HG02884 (cell line): ENCODE data around the gene SRGN.
"Not testable (repeated sequence)": the region's sequence is repeated elsewhere in the genome, so short reads cannot be mapped to it uniquely, and the experiment has no call there.

Experiments used
- ATAC-seq: cut with Tn5 transposase; IDR thresholded peaks from one replicate; pipeline ENCODE4 v1.9.1; 2021; ENCODE audit warnings: mild to moderate bottlenecking, moderate library complexity; ENCODE audit not compliant: unreplicated experiment

The SRGN gene, protein sequence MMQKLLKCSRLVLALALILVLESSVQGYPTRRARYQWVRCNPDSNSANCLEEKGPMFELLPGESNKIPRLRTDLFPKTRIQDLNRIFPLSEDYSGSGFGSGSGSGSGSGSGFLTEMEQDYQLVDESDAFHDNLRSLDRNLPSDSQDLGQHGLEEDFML

DNA sequence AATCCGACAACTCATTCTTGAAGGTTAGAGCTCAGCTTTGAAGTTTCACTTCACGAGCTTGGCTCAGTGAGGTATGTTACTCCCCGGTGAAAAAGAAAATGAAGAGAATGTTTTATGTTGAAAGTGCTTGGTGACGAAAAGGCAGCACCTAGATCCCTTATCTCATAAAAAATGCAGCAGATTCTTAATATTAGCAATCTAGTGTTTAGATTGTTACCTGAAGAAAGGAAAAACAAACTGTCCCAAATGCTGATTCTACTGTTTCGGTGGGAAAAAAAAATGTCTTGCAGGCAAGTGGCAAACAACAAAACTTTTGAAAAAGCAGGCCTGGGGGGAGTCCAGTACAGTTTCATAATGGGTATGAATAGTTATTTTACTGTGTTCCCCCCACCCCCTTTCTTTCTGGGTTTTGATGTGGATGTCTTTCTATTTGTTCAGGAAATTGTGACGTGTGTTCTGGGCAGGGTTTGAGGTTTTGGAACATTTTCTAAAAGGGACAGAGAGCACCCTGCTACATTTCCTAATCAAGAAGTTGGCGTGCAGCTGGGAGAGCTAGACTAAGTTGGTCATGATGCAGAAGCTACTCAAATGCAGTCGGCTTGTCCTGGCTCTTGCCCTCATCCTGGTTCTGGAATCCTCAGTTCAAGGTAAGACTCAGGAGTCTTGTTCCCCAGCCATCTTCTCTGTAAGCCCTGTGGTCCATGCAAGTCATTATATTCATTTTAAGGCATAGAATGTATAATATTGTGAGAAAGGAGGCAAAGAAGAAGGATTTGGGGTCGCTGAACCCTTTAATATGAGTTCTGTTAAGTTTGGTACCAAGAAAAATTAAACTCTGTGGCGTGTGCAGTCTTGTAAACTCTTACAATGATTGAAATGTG lies at the start of gene SRGN:
Gene SRGN (plus strand): TSS at position 514 of the 881 bp plus-strand sequence. CDS start 55 bp downstream, at position 569.
- peak; percentile 45 for ATAC-seq

DNA sequence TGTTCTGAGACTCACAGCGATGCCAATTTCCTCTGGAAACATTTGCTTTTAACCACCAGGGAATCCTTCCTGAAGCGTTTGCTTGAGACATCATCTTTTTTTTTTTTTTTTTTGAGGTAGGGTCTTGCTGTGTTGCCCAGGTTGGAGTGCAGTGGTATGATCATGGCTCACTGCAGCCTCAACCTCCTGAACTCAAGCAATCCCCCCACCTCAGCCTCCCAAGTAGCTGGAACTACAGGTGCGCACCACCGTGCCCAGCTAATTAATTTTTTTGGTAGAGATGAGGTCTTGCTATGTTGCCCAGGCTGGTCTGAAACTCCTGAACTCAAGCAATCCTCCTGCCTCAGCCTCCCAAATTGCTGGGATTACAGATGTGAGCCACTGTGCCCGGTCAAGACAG lies 47.0 kb upstream of the SRGN start:
- not testable (repeated sequence) for ATAC-seq

DNA sequence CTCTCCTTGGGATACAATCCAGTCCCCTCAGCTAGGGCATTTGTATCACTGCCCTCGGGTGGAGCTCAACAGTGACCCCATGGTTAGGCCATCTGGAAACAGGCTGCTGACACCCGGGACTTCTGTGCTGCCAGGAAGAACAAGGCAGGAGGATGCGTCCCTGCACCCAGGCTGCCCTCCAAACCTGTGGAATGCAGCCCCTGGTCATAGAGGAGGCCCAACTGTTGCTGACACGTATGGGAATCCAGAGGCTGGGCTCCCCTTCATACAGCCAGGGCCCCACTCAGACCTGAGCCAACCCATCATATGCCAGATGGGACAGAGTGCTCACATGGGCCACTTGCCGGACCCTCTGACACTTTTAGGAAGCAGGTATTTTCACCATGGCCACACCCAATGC lies 45.5 kb upstream of the SRGN start:
- ATAC-seq, result no peak

DNA sequence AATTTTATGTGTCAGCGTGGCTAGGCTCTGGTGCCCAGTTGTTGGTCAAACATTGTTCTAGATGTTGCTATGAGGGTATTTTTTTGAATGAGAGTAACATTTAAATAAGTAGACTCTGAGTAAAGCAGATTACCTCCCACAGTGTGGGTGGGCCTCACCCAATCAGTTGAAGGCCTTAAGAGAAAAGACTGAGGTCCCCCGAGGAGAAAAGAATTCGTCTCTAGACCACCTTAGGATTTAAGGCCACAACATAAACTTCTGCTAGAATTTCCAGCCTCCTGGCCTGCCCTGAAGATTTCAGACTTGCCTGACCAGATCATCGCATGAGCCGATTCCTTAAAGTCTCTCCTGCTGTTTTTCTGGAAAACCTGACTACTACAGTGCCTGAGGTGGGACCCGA lies 45.1 kb upstream of the SRGN start:
- no peak for ATAC-seq

DNA sequence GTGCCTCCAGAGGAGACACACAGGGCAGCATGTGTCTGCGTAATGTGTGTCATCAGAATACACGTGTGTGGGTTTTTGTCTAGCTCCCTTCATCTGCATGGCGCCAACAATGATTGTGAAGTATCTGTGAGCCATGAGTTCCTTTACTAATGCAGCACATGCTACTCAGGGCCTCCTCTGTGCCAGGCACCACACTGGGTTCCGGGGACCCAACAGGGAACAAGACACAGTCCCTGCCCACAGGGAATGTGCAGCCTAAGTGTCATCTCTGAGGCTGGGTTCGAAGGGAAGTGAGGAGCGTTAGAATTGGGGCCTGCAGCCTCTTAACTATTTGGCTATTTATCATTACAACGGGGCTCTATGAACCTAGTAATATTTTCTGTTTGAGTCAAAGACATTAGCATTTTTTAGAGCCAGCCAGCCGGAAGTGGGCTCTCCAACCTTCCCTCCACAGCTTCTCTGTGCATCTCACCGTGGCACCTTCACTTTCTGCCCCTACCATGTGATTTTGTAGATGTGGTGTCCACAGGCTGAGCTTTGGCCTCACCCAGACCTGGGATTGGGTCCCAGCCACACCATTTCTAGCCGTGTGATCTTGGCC lies 43.9 kb upstream of the SRGN start:
- ATAC-seq, result no peak

DNA sequence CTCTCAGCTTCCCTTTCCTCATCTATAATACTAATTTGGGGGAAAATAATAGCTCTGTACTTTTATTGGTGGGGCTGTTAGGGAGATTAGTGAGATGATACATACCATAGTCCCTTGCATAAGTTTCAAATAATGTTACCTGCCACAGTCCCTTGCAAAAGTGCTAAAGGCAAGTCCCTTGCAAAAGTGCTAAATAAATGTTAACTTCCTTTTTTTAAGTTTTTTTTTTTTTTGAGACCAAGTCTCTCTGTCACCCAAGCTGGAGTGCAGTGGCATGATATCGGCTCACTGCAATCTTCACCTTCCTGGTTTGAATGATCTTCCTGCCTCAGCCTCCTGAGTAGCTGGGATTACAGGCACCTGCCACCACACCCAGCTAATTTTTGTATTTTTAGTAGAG lies 43.4 kb upstream of the SRGN start:
- ATAC-seq, result no peak

DNA sequence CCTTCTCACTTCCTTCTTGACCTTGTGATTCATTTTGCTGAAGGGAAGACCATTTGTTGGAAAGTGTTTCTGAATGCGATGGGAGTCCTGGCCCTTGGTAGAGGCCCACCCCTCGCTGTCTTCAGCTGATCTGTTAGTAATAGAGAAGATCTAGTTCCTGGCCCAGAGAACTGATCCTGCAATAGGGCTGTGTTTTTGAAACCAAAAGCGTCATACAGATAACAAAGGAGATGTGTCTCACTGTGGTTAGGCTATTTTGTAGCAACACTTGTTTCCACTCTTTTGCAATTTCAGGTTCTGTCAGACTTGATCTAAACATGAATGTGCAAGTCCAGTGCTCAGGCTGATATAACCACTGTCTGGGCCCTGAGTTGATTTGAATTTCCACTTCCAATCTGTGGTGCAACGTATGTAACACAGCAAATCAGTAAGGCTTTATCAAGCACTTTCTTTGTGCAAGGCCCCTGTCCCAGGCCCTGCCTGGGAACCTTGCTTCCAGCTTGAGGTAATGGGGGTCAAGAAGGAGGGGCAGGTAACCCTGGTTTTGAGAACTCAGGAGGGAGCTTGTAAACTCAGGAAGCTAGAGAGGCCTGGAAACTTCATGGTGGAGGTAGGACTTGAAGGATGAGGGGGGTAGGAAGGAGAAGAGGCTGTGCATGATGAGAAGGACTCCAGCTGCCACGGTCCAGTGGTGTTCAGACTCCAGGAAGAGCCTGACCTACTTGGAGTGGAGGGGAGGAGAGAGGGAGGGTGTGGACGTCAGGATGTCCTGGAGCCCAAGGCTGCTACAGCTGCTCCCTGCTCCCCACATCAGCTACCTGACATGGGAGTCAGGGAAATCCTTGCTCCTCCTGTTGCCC lies 42.2 kb upstream of the SRGN start:
- peak; percentile 79 for ATAC-seq

DNA sequence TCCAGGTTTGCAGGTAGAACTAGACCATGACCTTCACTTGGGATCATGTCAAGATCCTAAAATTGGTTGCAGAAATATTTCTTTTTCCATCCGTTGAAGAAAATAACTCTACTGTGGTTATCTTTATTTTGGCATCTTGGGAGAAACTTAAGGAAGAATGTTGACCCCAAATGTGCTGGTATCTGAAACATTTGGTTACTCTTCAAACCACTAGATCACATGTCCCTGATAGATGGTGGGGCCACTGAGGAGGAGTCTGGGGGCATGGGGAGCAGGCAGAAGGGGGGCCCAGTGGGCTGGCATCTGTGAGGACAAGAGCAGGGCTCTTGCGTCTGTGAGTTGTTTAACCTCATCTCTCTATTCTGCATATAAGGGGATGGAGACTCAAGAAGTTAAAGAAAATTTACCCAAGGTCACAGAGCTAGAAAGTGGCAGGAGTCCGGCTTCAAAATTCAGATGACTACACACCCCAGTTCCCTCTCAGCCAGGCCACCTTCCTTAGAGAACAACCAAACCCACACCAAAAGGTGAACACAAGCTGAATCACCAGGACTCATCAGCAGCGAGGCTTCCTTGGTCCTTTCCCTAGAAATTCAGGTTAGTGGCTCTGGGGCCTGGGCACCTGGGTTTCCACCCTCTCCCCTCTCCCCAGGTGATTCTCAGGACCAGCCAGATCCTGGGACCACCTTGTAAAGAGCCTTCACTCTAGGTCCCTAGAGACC lies 40.6 kb upstream of the SRGN start:
- ATAC-seq, result no peak

DNA sequence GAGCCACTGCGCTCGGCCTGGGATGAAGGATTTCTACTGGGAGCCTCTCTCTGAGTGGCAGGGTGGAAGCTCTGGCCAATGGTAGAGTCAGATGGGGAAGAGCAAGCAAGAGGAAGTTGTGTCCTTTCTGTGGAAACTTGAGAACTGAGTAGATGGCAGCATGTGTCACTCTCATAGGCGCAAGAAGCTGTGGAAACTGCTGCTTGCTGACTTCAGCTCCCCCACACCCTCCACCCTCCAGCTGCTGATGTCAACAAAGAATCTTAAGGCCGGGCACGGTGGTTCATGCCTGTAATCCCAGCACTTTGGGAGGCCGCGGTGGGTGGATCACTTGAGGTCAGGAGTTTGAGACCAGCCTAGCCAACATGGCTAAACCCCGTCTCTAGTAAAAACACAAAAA lies 39.8 kb upstream of the SRGN start:
- no peak for ATAC-seq

DNA sequence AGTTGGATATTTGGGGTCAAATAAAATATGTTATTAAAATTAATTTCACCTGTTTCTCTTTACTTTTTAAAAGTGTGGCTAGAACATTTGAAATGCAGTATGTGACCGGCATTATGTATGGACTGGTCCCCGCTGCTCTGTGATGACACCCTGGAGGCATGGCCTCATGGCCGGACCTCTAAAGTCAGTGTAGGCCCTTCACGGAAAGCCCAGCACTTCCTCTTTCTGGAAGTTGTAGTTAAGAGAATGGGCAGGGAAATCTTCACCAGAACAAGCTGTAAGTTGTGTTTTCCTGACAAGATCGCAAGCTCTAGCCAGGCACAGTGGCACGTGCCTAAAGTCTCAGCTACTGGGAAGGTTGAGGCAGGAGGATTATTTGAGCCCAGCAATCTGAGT lies 38.3 kb upstream of the SRGN start:
- ATAC-seq, result no peak

DNA sequence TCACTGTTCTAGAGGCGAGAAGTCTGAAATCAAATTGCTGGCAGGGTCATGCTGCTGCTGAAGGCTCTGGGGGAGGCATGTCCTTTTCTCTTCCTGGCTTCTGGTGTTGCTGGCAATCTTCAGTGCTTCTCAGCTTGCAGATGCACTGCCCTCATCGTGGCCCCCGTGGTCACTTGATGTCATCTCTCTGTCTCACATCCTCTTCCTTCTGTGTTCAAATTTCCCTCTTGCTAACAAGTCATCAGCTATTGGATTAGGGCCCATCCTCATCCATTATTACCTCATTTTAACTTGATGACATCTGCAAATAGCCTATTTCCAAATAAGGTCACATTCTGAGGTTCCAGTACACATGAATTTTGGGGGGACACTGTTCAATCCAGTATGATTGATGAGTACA lies 36.6 kb upstream of the SRGN start:
- ATAC-seq, result no peak

DNA sequence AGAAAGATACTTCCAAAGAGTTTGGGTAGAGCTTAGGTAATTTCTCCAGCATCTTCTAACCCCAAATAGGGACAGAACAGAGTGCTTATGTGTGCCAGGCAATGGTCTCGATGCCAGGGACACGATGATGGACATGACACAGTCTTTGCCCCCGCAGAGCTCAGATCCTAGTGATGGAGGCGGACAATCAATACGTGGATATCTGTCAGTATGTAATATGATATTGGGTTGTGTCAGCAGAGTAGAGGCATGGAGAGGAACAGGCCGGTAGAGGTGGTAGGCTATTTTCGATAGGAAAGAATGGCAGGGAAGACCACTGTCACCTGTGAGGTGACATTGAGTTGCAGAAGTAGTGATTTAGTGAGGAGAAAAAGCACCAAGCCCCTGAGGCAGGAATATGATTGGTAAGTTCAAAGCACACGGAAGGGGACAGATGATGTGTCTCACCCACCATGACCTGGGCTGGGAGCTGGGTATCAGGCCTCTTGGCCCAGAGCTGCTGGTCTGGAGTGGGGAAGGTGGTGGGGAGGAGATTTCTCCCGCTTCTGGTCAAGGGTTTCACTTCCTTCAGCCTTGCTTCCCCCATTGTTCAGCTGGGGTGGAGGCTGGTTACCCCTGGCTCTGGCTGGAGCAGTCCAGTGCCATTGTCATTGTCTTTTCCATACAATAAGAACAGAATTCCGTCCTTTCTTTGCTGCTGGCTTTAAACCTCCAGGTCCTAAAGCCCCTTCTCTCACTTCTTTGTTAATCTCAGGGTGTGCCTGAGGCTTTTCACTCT lies 36.0 kb upstream of the SRGN start:
- ATAC-seq, result no peak

DNA sequence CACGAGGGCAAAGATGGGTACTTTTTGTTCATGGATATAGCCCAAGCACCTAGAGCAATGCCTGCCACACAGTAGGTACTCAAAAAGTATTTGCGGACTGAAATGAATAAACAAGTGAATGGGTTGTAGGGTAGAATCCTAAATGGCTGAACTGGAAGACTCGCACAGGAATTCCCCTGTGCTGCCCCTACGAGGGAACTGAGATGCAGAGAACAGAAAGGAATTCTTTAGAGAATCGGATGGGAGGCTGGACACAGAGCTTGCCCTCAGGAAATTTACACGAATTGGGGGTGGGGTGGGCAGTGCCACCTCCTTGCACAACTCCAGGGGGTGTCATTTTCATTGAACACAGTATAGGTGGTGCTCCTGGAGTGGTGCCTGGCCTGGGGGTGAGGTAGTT lies 35.2 kb upstream of the SRGN start:
- no peak for ATAC-seq

DNA sequence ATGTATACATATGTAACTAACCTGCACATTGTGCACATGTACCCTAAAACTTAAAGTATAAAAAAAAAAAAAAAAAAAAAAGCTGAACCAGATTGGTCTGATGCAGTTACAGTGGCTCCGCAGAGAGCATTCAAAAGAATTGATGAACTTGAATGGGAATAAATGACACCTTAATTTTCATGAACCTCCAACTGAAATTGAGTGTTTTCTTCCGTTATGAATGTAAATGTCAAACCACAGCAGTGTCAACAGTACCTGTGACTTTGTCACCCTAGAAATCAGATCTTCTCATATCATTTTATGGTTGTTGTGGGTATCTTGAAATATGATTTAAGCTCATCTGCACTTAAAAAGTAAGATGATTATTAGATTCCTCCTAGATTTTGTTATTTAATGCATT lies 32.7 kb upstream of the SRGN start:
- no peak for ATAC-seq

DNA sequence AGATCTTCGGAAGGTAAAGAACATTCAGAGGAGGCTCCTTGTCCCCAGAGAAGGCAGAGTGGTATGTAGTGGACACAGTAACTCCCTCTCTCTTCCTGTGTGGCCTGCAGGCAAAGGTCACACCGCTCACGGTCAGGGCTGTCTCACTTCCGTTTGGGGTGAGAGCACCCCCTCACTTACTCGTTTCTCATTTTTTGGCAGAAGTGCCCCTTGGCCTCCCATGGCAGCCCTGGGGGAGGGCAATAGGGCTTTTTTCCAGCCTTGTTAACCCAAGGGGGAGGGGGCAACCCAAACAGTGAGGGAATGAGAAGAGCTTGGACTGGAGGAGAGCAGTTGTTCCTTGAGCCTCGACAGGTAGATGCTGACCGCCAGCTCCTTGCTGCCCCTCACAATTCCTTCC lies 31.8 kb upstream of the SRGN start:
- no peak for ATAC-seq

DNA sequence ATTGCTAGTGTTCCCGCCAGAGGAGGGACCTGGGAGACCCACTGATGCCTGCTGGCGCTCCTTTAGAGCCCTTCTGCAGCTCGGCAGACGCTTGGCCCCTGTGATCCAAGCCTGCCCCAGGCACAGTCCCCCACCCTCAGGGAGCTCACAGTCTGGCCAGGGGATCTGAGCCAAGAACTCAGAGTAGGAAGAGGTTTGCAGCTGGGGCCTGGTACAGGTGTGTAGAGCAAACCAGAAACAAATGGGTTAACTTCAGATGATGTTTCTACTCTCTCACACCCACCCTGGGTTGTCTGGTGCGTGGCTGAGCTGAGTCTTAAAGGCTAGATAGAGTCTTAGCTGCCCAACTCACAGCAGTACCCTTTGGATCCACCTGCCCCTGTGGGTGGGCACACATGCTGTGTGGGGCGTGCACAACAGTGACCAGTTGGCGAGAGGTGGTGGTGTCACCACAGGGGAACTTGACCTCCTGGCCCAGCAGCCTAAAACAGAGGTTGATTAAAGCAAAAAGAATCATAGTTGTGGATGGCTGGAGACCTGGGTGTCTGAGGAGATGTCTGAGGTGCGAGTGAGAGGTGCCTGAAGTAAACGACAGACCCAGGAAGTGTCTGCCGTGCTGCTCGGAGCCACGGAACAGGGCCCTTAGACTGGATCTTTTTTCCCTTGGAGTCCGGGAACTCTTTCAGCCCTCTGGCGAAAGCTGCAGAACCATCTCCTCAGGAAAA lies 31.2 kb upstream of the SRGN start:
- no peak for ATAC-seq

DNA sequence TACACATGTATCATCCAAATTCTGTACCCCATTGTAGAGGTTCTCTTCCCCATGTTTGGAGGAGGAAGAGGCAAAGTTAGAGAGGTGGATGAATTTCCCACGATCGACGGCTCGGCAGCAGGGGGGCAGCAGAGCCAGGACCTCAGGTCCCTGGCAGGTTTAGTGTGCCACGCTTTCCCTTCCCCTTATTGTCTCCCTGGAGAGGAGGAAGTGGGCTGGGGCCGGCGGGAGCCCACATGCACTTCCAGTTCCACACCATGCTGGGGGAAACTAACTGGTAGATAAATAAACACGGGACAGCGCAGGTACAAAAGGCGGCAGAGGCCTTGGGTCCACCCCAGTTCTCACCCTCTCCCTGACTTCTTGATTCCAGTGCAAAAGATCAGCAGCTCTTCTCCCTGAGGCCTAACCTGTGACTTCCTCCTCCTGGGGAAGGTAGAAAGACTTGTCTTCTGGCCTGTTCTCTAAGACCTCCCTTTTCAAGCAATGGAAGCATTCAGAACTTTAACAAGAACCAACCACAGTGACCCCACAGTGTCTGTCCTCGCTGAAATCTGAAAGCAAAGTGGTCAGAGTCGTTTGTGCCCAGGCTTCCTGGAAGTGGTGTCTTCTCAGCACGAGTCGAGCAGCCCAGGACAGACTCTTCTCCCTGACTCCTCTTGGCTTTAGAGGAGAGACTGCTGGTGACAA lies 30.5 kb upstream of the SRGN start:
- no peak for ATAC-seq

DNA sequence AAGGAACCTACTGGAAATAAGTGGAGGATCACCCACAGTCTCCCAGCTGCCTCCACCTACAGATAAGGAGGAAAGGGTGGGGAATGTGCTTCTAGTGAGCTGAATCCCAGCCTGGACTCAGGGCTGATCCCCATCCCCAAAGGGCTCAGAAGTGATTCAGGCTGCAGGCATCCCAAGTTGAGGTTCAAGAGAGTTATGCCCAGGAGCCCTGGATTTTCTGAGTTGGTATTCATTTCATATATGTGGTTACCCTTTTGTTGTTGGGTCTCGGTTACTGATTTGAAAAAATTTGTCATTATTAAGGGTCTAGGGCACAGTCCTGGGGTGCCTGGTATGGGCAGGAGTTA lies 30.0 kb upstream of the SRGN start:
- no peak for ATAC-seq
